CD4-positive, alpha-beta T cell (primary cell): ENCODE measurements around the gene HIBCH. TPM values are rescaled to one million over a fixed set of nuclear protein-coding genes. Genes with fewer than 3 reads are reported as not detected.

Experiments
- ATAC-seq: fragments of 200-7000 bp; cut with Tn5 transposase; one replicate; pipeline ENCODE4 v1.10.0; 2022; ENCODE audit warnings: mild to moderate bottlenecking; ENCODE audit not compliant: poor library complexity
- CTCF ChIA-PET: fragments of 350-600 bp; sonication (Branson Sonifier 250); formaldehyde crosslinking; loops from one replicate; lab custom pipeline; 2021; ENCODE audit warnings: antibody characterized with exemption, inconsistent platforms; lab: Charles Lee
- POLR2A ChIA-PET: fragments of 350-600 bp; sonication (Branson Sonifier 250); formaldehyde crosslinking; loops from one replicate; lab custom pipeline; 2021; ENCODE audit warnings: antibody characterized with exemption, inconsistent platforms; lab: Charles Lee
- DNase-seq, 14 experiments: peaks; one replicate each; pipeline ENCODE4 v3.0.0-alpha.2; 2013 to 2020; ENCODE audit warnings: mixed read lengths in 2 of 14
- H3K27ac ChIP-seq, 2 donors: one replicate each; pipeline versions ENCODE4 v1.5.1 to v1.7.0; 2013; ENCODE audit warnings: low read length in 2 of 2, low read depth in 1 of 2, mild to moderate bottlenecking in 1 of 2
- H3K27me3 ChIP-seq, 2 experiments: 1 replicate in 1 of 2; 2 replicates in 1 of 2; pipeline versions ENCODE4 v1.6.1 to v1.7.0; 2013; ENCODE audit warnings: low read length in 2 of 2, control low read depth in 1 of 2, mild to moderate bottlenecking in 1 of 2, moderate library complexity in 1 of 2; ENCODE audit not compliant: insufficient read depth in 2 of 2, control insufficient read depth in 1 of 2
- H3K36me3 ChIP-seq: one replicate; pipeline ENCODE4 v1.6.1; 2013; ENCODE audit warnings: low read length, control low read depth; ENCODE audit not compliant: insufficient read depth
- H3K4me1 ChIP-seq: one replicate; pipeline ENCODE4 v1.6.1; 2013; ENCODE audit warnings: low read length, control low read depth; ENCODE audit not compliant: insufficient read depth
- H3K4me3 ChIP-seq: one replicate; pipeline ENCODE4 v1.5.1; 2013; ENCODE audit warnings: mild to moderate bottlenecking, low read length, moderate library complexity
- H3K9me3 ChIP-seq, 2 experiments: 1 replicate in 1 of 2; 2 replicates in 1 of 2; pipeline versions ENCODE4 v1.6.1 to v1.7.0; 2013; ENCODE audit warnings: low read length in 2 of 2, mild to moderate bottlenecking in 2 of 2, control low read depth in 1 of 2, moderate library complexity in 1 of 2; ENCODE audit not compliant: control insufficient read depth in 1 of 2, insufficient read depth in 1 of 2
- H3K27ac Mint-ChIP-seq: one replicate; pipeline ENCODE4 v1.8.0; 2020; ENCODE audit warnings: mixed read lengths
- H3K27me3 Mint-ChIP-seq: one replicate; pipeline ENCODE4 v1.8.0; 2021; ENCODE audit warnings: mixed read lengths
- H3K36me3 Mint-ChIP-seq: one replicate; pipeline ENCODE4 v1.8.0; 2021; ENCODE audit warnings: low read depth, mixed read lengths
- H3K4me1 Mint-ChIP-seq: one replicate; pipeline ENCODE4 v1.8.0; 2021; ENCODE audit warnings: low read depth, mixed read lengths
- H3K4me3 Mint-ChIP-seq: one replicate; pipeline ENCODE4 v1.8.0; 2020; ENCODE audit warnings: mild to moderate bottlenecking, mixed read lengths
- H3K9me3 Mint-ChIP-seq: one replicate; pipeline ENCODE4 v1.8.0; 2020; ENCODE audit warnings: mixed read lengths
- CTCF ChIP-seq: fragments of 200-600 bp; IDR thresholded peaks from one replicate; pipeline ENCODE4 v1.8.0; 2022; ENCODE audit warnings: antibody characterized with exemption, mild to moderate bottlenecking
- intact Hi-C, 2 experiments: fragments of 100-400 bp; cut with DNase I in 1 of 2; cut with micrococcal nuclease in 1 of 2; formaldehyde crosslinking; loops; one replicate each; pipeline versions ENCODE4 v1.15.1 to v1.9.0; 2023 to 2025; cut with DNase I, micrococcal nuclease
- total RNA-seq, 174 experiments: library from RNA in 2 of 174; stranded (reverse) in 2 of 174; gene quantifications; one replicate each; pipeline ENCODE4 v1.2.3 and lab custom pipeline; 2021 to 2026

HIBCH gene
- total RNA-seq, 2 experiments from 2014 or later: 3.5 to 7.1 TPM

DNA sequence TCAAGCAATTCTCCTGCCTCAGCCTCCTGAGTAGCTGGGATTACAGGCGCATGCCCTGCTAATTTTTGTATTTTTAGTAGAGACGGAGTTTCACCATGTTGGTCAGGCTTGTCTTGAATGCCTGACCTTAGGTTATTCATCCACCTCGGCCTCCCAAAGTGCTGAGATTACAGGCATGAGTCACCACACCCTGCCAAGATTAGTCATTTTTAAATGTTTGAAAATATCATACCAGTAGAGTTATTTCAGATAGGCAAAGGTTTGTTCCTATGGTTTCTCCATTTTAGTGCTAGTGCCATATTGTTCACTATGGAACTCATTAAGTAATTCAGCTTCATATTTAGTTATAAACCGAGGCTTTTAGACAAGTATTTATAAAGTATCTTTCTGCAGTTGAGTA is 52.3 kb downstream of the HIBCH start:
- H3K27me3 ChIP-seq: no peaks in the 10 kb centered on the region
- no peak overlapping the region for H3K4me3 ChIP-seq
- H3K27ac Mint-ChIP-seq: no peak overlapping the region
- intact Hi-C loops: no loop called here
- DNase-seq: no peak
- ChIA-PET POLR2A (no interaction called here), CTCF (no interaction called here)
- no peaks in the 10 kb centered on the region for H3K36me3 ChIP-seq
- H3K27me3 Mint-ChIP-seq: no peaks in the 10 kb centered on the region
- no peak for TF ChIP-seq CTCF
- no peak overlapping the region for H3K4me3 Mint-ChIP-seq
- ATAC-seq: no peak
- no peaks in the 10 kb centered on the region for H3K4me1 ChIP-seq
- H3K27ac ChIP-seq: no peak overlapping the region
- no peaks in the 10 kb centered on the region for H3K9me3 Mint-ChIP-seq
- H3K9me3 ChIP-seq: peaks cover 0 to 6% of the 10 kb centered on the region in 2 experiments
- peaks cover 40% of the 10 kb centered on the region for H3K36me3 Mint-ChIP-seq
- no peaks in the 10 kb centered on the region for H3K4me1 Mint-ChIP-seq

DNA sequence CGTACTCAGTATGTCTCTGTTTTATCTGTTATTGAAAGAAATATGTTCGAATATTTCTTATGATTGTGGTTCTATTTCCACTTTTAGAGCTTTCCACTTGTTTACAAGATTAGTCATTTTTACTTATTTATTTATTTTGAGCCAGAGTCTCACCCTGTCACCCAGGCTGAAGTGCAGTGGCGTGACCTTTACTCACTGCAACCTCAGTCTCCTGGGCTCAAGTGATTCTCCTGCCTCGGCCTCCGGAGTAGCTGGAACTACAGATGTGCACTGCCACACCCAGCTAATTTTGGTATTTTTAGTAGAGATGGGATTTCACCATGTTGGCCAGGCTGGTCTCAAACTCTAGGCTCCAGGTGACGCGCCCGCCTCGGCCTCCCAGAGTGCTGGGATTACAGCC is 53.3 kb downstream of the HIBCH start:
- no peaks in the 10 kb centered on the region for H3K27me3 ChIP-seq
- Mint-ChIP-seq H3K9me3 (no peaks in the 10 kb centered on the region), H3K27me3 (no peaks in the 10 kb centered on the region), H3K4me3 (no peak overlapping the region), H3K4me1 (no peaks in the 10 kb centered on the region), H3K36me3 (peaks cover 32% of the 10 kb centered on the region), H3K27ac (no peak overlapping the region)
- H3K27ac ChIP-seq: no peak overlapping the region
- no peak for ATAC-seq
- ChIA-PET CTCF (no interaction called here), POLR2A (no interaction called here)
- no peak for DNase-seq
- TF ChIP-seq CTCF: no peak
- no peak overlapping the region for H3K4me3 ChIP-seq
- H3K36me3 ChIP-seq: no peaks in the 10 kb centered on the region
- H3K9me3 ChIP-seq: peaks cover 0 to 6% of the 10 kb centered on the region in 2 experiments
- intact Hi-C loops: no loop called here
- no peaks in the 10 kb centered on the region for H3K4me1 ChIP-seq

GRCh38 chr2:190261851-190262250 is 57.8 kb downstream of the HIBCH start:
- CTCF ChIA-PET: no interaction called here

More at GRCh38 chr2:190261851-190262250, 57.8 kb downstream of the HIBCH start:
- H3K4me3 Mint-ChIP-seq: no peak overlapping the region
- intact Hi-C loops: no loop called here
- Histone ChIP-seq H3K9me3 (peaks cover 0 to 6% of the 10 kb centered on the region in 2 experiments), H3K27ac (no peak overlapping the region), H3K36me3 (peaks cover 22% of the 10 kb centered on the region), H3K4me3 (no peak overlapping the region), H3K27me3 (no peaks in the 10 kb centered on the region), H3K4me1 (no peaks in the 10 kb centered on the region)
- DNase-seq (no peak), ATAC-seq (no peak)
- TF ChIP-seq CTCF: no peak
- H3K4me1 Mint-ChIP-seq: no peaks in the 10 kb centered on the region
- peaks cover 9% of the 10 kb centered on the region for H3K36me3 Mint-ChIP-seq
- H3K27ac Mint-ChIP-seq: no peak overlapping the region
- POLR2A ChIA-PET: no interaction called here
- H3K27me3 Mint-ChIP-seq: no peaks in the 10 kb centered on the region
- no peaks in the 10 kb centered on the region for H3K9me3 Mint-ChIP-seq
